ENCODE results near the gene CORO6. TPM values are rescaled to one million over a fixed set of nuclear protein-coding genes. Genes with fewer than 3 reads are reported as not detected.
"Not testable (repeated sequence)": the region's sequence is repeated elsewhere in the genome, so short reads cannot be mapped to it uniquely, and the experiment has no call there.

CORO6 gene
- polyA plus RNA-seq, 1 donor from 2014 or later, result 4.3 TPM

- Histone ChIP-seq H3K27me3 (ENCODE audit: insufficient read depth, low read depth, low read length) (no peaks in the 10 kb centered on the region), H3F3A (ENCODE audit: insufficient read depth, low read length, poor library complexity, severe bottlenecking) (no peaks in the 10 kb centered on the region), H4K20me1 (ENCODE audit: insufficient read depth) (no peaks in the 10 kb centered on the region), H3K36me3 (ENCODE audit: insufficient read depth, low read length) (no peaks in the 10 kb centered on the region), H3K9ac (ENCODE audit: low read length) (no peak overlapping the region), H3K27ac (ENCODE audit: low read length) (no peak overlapping the region), H3K9me2 (ENCODE audit: insufficient read depth, low read length) (no peaks in the 10 kb centered on the region), H3K4me3 (ENCODE audit: low read length) (no peak overlapping the region), H3K79me2 (replicated peaks; ENCODE audit: insufficient read depth, low read length) (no peaks in the 10 kb centered on the region), H3K9me3 (ENCODE audit: low read length) (no peaks in the 10 kb centered on the region), H3K4me2 (ENCODE audit: low read length) (no peak overlapping the region), H2AFZ (ENCODE audit: low read depth, low read length) (no peak overlapping the region)
- TF ChIP-seq RAD21 (conservative IDR thresholded peaks at IDR 0.05) (no peak), EP300 (conservative IDR thresholded peaks at IDR 0.05; ENCODE audit: poor library complexity, severe bottlenecking) (no peak), POLR2AphosphoS5 (IDR thresholded peaks at IDR 0.05) (no peak), EZH2 (IDR thresholded peaks at IDR 0.05; ENCODE audit: borderline replicate concordance, insufficient read depth, low read length, poor library complexity, severe bottlenecking) (no peak), MXI1 (conservative IDR thresholded peaks at IDR 0.05; ENCODE audit: poor library complexity, severe bottlenecking) (no peak), CTCF (IDR thresholded peaks at IDR 0.05; ENCODE audit: poor library complexity, severe bottlenecking) (no peak), TAF1 (IDR thresholded peaks at IDR 0.05; ENCODE audit: low read depth) (no peak), SMC3 (conservative IDR thresholded peaks at IDR 0.05; ENCODE audit: poor library complexity) (no peak)
- TF ChIP-seq, protein P1, sequence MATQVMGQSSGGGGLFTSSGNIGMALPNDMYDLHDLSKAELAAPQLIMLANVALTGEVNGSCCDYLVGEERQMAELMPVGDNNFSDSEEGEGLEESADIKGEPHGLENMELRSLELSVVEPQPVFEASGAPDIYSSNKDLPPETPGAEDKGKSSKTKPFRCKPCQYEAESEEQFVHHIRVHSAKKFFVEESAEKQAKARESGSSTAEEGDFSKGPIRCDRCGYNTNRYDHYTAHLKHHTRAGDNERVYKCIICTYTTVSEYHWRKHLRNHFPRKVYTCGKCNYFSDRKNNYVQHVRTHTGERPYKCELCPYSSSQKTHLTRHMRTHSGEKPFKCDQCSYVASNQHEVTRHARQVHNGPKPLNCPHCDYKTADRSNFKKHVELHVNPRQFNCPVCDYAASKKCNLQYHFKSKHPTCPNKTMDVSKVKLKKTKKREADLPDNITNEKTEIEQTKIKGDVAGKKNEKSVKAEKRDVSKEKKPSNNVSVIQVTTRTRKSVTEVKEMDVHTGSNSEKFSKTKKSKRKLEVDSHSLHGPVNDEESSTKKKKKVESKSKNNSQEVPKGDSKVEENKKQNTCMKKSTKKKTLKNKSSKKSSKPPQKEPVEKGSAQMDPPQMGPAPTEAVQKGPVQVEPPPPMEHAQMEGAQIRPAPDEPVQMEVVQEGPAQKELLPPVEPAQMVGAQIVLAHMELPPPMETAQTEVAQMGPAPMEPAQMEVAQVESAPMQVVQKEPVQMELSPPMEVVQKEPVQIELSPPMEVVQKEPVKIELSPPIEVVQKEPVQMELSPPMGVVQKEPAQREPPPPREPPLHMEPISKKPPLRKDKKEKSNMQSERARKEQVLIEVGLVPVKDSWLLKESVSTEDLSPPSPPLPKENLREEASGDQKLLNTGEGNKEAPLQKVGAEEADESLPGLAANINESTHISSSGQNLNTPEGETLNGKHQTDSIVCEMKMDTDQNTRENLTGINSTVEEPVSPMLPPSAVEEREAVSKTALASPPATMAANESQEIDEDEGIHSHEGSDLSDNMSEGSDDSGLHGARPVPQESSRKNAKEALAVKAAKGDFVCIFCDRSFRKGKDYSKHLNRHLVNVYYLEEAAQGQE (IDR thresholded peaks at IDR 0.05; ENCODE audit: borderline replicate concordance), result no peak
Observed at GRCh38 chr17:29652976-29653375, 30.3 kb upstream of the CORO6 start.

DNA sequence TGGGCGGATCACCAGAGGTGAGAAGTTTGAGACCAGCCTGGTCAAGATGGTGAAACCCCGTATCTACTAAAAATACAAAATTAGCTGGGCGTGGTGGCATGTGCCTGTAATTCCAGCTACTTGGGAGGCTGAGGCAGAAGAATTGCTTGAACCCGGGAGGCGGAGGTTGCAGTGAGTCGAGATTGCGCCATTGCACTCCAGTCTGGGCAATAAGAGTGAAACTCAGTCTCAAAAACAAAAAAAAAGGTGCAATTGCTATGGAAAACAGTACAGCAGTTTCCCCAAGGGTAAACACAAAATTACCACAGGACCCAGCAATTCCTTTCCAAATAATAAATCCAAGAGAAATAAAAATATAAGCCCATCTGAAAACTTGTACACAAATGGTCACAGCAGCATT is 29.2 kb upstream of the CORO6 start:
- not testable (repeated sequence) for H3F3A ChIP-seq (ENCODE audit: insufficient read depth, low read length, poor library complexity, severe bottlenecking); H3K27me3 ChIP-seq (ENCODE audit: insufficient read depth, low read depth, low read length); H3K4me3 ChIP-seq (ENCODE audit: low read length); H3K27ac ChIP-seq (ENCODE audit: low read length); H3K4me2 ChIP-seq (ENCODE audit: low read length); H3K9ac ChIP-seq (ENCODE audit: low read length); H2AFZ ChIP-seq (ENCODE audit: low read depth, low read length); H3K36me3 ChIP-seq (ENCODE audit: insufficient read depth, low read length); H4K20me1 ChIP-seq (ENCODE audit: insufficient read depth); H3K9me3 ChIP-seq (ENCODE audit: low read length); H3K9me2 ChIP-seq (ENCODE audit: insufficient read depth, low read length); H3K79me2 ChIP-seq (replicated peaks; ENCODE audit: insufficient read depth, low read length)

- Histone ChIP-seq H3K79me2 (replicated peaks; ENCODE audit: insufficient read depth, low read length) (no peaks in the 10 kb centered on the region), H3K9me3 (ENCODE audit: low read length) (no peaks in the 10 kb centered on the region), H3K4me3 (ENCODE audit: low read length) (no peak overlapping the region), H3K9me2 (ENCODE audit: insufficient read depth, low read length) (no peaks in the 10 kb centered on the region), H3K9ac (ENCODE audit: low read length) (no peak overlapping the region), H3F3A (ENCODE audit: insufficient read depth, low read length, poor library complexity, severe bottlenecking) (no peaks in the 10 kb centered on the region), H2AFZ (ENCODE audit: low read depth, low read length) (no peak overlapping the region), H3K4me2 (ENCODE audit: low read length) (no peak overlapping the region), H3K27ac (ENCODE audit: low read length) (no peak overlapping the region), H3K36me3 (ENCODE audit: insufficient read depth, low read length) (no peaks in the 10 kb centered on the region), H3K27me3 (ENCODE audit: insufficient read depth, low read depth, low read length) (no peaks in the 10 kb centered on the region), H4K20me1 (ENCODE audit: insufficient read depth) (no peaks in the 10 kb centered on the region)
- TF ChIP-seq, protein P1 (IDR thresholded peaks at IDR 0.05; ENCODE audit: borderline replicate concordance), result no peak
- TF ChIP-seq RAD21 (conservative IDR thresholded peaks at IDR 0.05) (no peak), EZH2 (IDR thresholded peaks at IDR 0.05; ENCODE audit: borderline replicate concordance, insufficient read depth, low read length, poor library complexity, severe bottlenecking) (no peak), MXI1 (conservative IDR thresholded peaks at IDR 0.05; ENCODE audit: poor library complexity, severe bottlenecking) (no peak), SMC3 (conservative IDR thresholded peaks at IDR 0.05; ENCODE audit: poor library complexity) (no peak), EP300 (conservative IDR thresholded peaks at IDR 0.05; ENCODE audit: poor library complexity, severe bottlenecking) (no peak), CTCF (IDR thresholded peaks at IDR 0.05; ENCODE audit: poor library complexity, severe bottlenecking) (no peak), POLR2AphosphoS5 (IDR thresholded peaks at IDR 0.05) (no peak), TAF1 (IDR thresholded peaks at IDR 0.05; ENCODE audit: low read depth) (no peak)
Observed at GRCh38 chr17:29650396-29650795, 27.7 kb upstream of the CORO6 start.

Measured in neural cell (in vitro differentiated cells).